Ovary (tissue), 9 donors: ENCODE measurements around the gene GRK6. TPM values are rescaled to one million over a fixed set of nuclear protein-coding genes. Genes with fewer than 3 reads are reported as not detected.

Experiments
- DNase-seq, 5 donors: peaks; one replicate each; pipeline ENCODE4 v3.0.0-alpha.2; 2019 to 2020
- H3K27ac ChIP-seq, 2 donors: fragments of 200-600 bp; one replicate each; pipeline versions ENCODE4 v1.5.1 to v1.8.0; 2019 to 2022
- H3K27me3 ChIP-seq: fragments of 200-600 bp; one replicate; pipeline ENCODE4 v1.8.0; 2022
- H3K36me3 ChIP-seq: fragments of 200-600 bp; sonication (generic); one replicate; pipeline ENCODE4 v1.5.1; 2019
- H3K4me1 ChIP-seq: one replicate; pipeline ENCODE4 v1.8.1; 2013; ENCODE audit warnings: mild to moderate bottlenecking, moderate library complexity; ENCODE audit not compliant: insufficient read depth
- H3K4me3 ChIP-seq: fragments of 200-600 bp; sonication (generic); one replicate; pipeline ENCODE4 v1.5.1; 2017
- H3K9me3 ChIP-seq, 2 donors: fragments of 200-600 bp in 1 of 2; sonication (generic) in 1 of 2; one replicate each; pipeline versions ENCODE4 v1.5.1 to v1.8.1; 2013 to 2019; ENCODE audit warnings: mild to moderate bottlenecking in 1 of 2, moderate library complexity in 1 of 2
- CTCF ChIP-seq, 3 donors: fragments of 450-650 bp in 2 of 3; fragments of 200-600 bp in 1 of 3; IDR thresholded peaks; one replicate each; pipeline versions ENCODE4 v1.5.1 to v1.8.0; 2016 to 2022; ENCODE audit warnings: antibody characterized with exemption in 3 of 3, mild to moderate bottlenecking in 1 of 3
- EP300 ChIP-seq: sonication (generic); formaldehyde crosslinking; IDR thresholded peaks from one replicate; pipeline ENCODE4 v1.6.1; 2017; ENCODE audit warnings: antibody characterized with exemption
- POLR2A ChIP-seq: fragments of 450-650 bp; IDR thresholded peaks from one replicate; pipeline ENCODE4 v1.6.1; 2017; ENCODE audit warnings: antibody characterized with exemption, mild to moderate bottlenecking, moderate library complexity
- WGBS, 3 donors: extraction: QIAGEN DNeasy Blood & Tissue Kit in 1 of 3; methylation state at CpG; one replicate each; pipeline versions ENCODE4 v1.1.5 to v1.1.7; 2013 to 2017; 5-methylcytosine and 5-hydroxymethylcytosine counted together
- intact Hi-C, 4 donors: fragments of 100-400 bp; cut with DNase I; formaldehyde crosslinking; loops; one replicate each; pipeline versions ENCODE4 v1.11.0 to v1.15.1; 2022 to 2023
- polyA plus RNA-seq, 2 donors: library from polyadenylated mRNA; stranded (reverse); fragments of 200-250 nt in 1 of 2; fragments of 350-450 nt in 1 of 2; fragmentation: Illumina TruSeq in 1 of 2; extraction: RNeasy Lipid Tissue Mini Kit (QIAGEN cat#74804) in 1 of 2; gene quantifications; one replicate each; pipeline ENCODE4 v1.2.3, GENCODE V29; 2013 to 2014
- total RNA-seq, 7 donors: library from RNA; depleted of rRNA in 2 of 7; stranded (reverse); fragments of >200 nt in 2 of 7; fragmentation: NEBNext Ultra II Directional in 3 of 7; extraction: Animal tissue kit (Norgen Biotek cat#: 25700) in 3 of 7; gene quantifications; one replicate each; pipeline versions ENCODE4 v1.1.0 to v1.2.4, GENCODE V29; 2016 to 2023
- donor health status: DM: no; HTN: no; CAD: no; lungs with moderate emphysema.
- donor health status: DM: no; HTN: no; CAD: no.
- donor health status: Bipolar disorder and iron deficiency.
- donor health status: DM: yes; HTN: yes; CAD: no.
- donor health status: DM: no; HTN: no; CAD: no.
- donor health status: DM: yes; HTN: yes; CAD: no.

GRK6 gene
- total and polyA plus RNA-seq, 9 donors = 5.9 to 30.3 (median 18.6) TPM

- no peak for DNase-seq
- Histone ChIP-seq H3K27me3 (no peaks in the 10 kb centered on the region), H3K36me3 (no peaks in the 10 kb centered on the region), H3K4me3 (no peak overlapping the region), H3K9me3 (no peaks in the 10 kb centered on the region), H3K27ac (no peak overlapping the region), H3K4me1 (peaks cover 11% of the 10 kb centered on the region)
- intact Hi-C loops = no loop called here
- WGBS, 3 donors = 89 to 91% (median 90%) methylated on average over 24 to 26 of the region's 26 CpGs
- no peak for TF ChIP-seq POLR2A
- TF ChIP-seq CTCF (IDR thresholded peaks at IDR 0.05) = no peak
- no peak for TF ChIP-seq EP300
These were observed 3.9 kb downstream of the GRK6 start for GRCh38 chr5:177430140-177430951.

GRCh38 chr5:177430972-177431316, 4.5 kb downstream of the GRK6 start:
- H3K9me3 ChIP-seq = no peaks in the 10 kb centered on the region
- peaks cover 8% of the 10 kb centered on the region for H3K4me1 ChIP-seq
- TF ChIP-seq POLR2A = no peak
- no peak for TF ChIP-seq EP300
- no peak for TF ChIP-seq CTCF (IDR thresholded peaks at IDR 0.05)
- no peak overlapping the region for H3K4me3 ChIP-seq
- intact Hi-C loops = no loop called here
- 92 to 96% (median 94%) methylated on average over 7 of the region's 7 CpGs for WGBS, 3 donors
- no peak overlapping the region for H3K27ac ChIP-seq
- no peaks in the 10 kb centered on the region for H3K36me3 ChIP-seq
- DNase-seq = no peak
- no peaks in the 10 kb centered on the region for H3K27me3 ChIP-seq

GRCh38 chr5:177431317-177432142, 5.1 kb downstream of the GRK6 start:
- 89 to 92% (median 89%) methylated on average over 24 to 29 of the region's 29 CpGs for WGBS, 3 donors
- Histone ChIP-seq H3K4me3 (no peak overlapping the region), H3K9me3 (no peaks in the 10 kb centered on the region), H3K36me3 (no peaks in the 10 kb centered on the region), H3K4me1 (peaks cover 8% of the 10 kb centered on the region), H3K27me3 (no peaks in the 10 kb centered on the region), H3K27ac (no peak overlapping the region)
- DNase-seq = peak in 1 of 5 donors; percentile 24
- intact Hi-C loops = no loop called here
- TF ChIP-seq EP300 (no peak), CTCF (IDR thresholded peaks at IDR 0.05) (no peak), POLR2A (no peak)

GRCh38 chr5:177432143-177432838, 5.8 kb downstream of the GRK6 start:
- 80 to 83% (median 80%) methylated on average over 13 to 18 of the region's 18 CpGs for WGBS, 3 donors
- intact Hi-C loops = no loop called here
- no peaks in the 10 kb centered on the region for H3K9me3 ChIP-seq
- peak in 1 of 5 donors; percentile 31 for DNase-seq
- TF ChIP-seq EP300 = no peak
- TF ChIP-seq POLR2A = no peak
- no peak for TF ChIP-seq CTCF (IDR thresholded peaks at IDR 0.05)
- no peak overlapping the region for H3K4me3 ChIP-seq
- H3K27me3 ChIP-seq = no peaks in the 10 kb centered on the region
- H3K27ac ChIP-seq = no peak overlapping the region
- H3K4me1 ChIP-seq = peaks cover 7% of the 10 kb centered on the region
- H3K36me3 ChIP-seq = no peaks in the 10 kb centered on the region
